ENCODE data around the gene NEUROD2. TPM values are rescaled to one million over a fixed set of nuclear protein-coding genes. Genes with fewer than 3 reads are reported as not detected.
"Not testable (repeated sequence)": the region's sequence is repeated elsewhere in the genome, so short reads cannot be mapped to it uniquely, and the experiment has no call there.

NEUROD2 gene
- polyA plus RNA-seq, 1 donor, result 0.05 TPM

DNA sequence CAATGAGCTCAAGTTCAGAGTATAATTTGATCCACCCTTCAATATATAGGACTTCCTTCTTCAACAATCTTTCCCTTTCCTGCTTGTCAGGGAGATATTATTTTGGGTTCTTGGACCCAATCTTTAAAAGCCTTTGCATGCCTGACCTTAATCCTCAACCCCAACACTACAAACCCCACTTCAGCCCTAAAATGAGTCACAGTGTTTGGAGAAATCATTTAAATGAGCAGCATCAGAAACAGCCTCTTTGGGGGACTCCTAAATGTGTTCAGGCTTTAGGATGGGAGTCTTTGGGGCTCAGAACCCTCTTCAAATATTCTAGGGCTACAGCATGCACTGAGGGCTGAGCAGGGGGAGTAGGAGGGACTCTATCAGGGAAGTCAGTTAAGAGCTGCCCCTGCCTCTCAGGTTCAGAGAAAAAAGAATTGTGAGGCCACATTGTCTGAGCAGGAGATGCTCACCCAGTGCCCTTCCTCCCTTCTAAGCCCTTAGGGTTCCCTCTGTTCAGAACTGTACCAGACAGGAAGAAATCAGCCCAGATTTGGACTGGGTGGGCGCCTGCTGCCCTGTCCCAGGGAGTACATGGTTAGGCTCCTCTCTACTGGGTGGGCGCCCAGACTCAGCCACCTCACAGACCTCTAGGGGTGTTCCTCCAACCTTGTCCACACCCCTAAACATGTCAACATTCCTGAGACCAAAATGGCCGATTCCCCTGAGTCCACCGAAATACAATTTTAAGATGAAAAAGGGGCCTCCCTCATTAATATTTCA, 5.0 kb downstream of the NEUROD2 start:
- DNase-seq (ENCODE audit: low read depth), result no peak

DNA sequence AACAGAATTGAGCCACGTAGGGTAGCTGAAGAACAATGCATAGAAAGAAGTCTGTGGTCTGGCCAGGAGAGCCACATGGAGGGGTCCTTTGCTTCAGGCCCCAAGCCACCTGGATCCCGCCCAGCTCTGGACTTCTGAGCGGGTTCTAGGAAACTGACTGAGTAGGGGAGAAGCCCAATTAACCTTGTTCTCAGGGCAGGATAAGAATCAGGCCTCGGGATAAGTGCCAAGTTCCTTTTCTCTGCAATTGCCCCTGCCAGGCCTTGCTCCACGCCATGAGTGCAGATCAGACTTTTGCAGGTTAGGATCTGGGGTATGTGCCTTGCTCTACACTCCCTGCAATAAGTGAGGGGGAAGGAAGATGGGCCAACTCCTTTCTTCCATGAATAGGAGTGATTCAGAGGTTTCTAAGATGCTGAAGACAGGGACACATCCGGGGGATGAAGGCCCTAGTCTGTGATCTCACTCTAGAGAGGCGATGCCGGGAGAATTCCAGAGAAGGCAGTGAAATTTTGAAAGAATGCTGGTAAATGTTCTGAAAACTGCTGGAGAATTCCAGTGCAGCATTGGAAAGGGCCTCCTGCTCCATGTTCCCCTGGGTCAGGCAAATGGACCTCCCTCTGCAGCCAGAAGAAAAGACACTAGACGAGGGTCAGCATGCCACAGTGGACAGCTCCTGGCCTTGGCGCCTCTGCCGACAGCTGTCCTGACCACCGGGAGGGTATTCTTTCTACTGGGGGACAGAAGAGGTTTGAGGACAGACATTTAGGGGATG, 5.8 kb downstream of the NEUROD2 start:
- no peak for DNase-seq (ENCODE audit: low read depth)

DNA sequence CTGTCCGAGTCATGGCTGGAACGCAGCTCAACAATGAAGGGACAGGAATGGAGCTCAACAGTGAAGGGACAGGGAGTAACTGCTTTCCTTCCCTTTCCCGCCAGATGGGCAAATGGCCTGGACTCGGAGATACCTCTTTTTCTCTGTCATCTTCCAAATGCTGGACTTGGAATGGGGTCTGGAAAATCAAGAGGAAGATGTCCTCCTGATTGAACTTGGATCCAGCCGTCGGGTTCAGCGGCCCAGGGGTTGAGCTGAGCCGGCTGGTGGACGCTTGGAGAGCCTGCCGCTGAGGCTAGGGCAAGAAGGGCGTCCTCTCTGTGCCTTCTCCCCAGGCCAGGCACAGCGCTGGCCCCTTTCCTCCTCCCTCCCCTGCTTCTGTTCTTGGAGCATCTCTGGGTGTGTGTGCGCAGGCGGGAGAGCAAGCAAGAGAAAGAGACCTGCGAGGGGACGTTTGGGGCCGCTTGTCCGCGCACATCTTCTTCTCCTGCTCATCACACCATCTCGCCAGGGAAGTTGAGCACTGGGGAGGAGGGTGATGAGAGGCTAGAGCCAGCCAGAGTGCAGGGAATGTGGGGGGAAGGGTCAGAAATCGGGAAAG, 6.6 kb downstream of the NEUROD2 start:
- DNase-seq (ENCODE audit: low read depth), result no peak

DNA sequence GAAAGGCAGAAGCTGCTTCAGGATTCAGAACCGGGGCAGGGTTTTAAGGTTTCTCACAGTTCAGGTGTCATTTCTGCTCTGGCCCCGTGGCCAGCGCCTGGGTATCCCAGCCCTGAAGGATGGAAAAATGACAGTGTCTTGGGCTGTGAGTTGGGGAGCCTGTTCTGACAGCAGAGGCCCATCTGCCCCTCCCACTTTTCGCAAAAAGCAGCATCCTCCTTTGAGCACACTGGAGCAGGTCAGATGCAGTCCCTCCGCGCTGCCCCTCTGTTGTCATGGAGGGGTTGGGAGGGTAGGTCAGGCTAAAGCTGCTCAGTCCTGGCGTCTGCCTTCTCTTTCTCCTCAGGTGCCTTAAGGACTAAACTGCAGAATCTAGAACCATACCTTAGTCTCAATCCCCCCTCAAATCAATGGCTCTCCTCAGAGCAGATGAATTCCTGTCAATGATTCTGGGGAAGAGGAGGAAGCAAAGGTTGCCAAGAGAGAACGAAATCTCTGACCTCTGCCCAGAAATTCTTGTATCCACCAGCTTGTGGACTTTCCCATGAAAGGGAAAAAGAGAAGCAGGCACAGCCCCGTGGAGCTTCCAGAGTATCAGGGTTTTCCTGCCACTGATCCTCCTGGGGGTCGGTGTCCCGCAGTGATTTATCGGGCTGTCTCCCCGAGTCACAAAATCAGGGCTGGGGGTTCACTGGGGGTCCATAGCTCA, 7.3 kb downstream of the NEUROD2 start:
- DNase-seq (ENCODE audit: low read depth), result no peak

DNA sequence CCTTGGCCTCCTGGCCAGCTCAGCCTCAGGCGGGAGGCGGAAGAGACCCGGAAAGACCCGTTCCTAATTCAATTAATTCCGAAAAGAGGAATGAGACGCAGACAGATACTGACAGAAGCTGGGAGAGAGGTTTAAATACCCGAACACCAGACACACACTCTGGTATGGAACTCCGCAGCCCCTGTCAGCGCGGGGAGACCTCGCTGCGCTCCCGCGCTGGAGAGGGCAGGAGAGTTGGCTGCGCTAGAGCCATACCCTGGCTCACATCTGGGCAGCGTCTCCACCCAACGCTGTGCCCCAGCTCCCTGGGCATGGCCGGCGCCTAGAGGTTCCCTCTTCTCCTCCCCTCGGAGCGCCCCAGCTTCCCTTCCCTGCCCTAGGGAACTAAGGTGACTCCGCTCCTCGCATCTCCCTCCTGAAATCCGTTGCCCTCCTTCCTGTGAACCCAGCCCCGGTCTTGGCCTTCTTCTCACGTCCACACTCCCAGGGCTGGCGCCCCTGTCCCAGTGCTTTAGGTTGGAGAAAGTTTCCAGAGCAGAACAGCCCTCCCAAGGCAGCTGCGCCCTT, 8.0 kb downstream of the NEUROD2 start:
- DNase-seq (ENCODE audit: low read depth), result no peak

DNA sequence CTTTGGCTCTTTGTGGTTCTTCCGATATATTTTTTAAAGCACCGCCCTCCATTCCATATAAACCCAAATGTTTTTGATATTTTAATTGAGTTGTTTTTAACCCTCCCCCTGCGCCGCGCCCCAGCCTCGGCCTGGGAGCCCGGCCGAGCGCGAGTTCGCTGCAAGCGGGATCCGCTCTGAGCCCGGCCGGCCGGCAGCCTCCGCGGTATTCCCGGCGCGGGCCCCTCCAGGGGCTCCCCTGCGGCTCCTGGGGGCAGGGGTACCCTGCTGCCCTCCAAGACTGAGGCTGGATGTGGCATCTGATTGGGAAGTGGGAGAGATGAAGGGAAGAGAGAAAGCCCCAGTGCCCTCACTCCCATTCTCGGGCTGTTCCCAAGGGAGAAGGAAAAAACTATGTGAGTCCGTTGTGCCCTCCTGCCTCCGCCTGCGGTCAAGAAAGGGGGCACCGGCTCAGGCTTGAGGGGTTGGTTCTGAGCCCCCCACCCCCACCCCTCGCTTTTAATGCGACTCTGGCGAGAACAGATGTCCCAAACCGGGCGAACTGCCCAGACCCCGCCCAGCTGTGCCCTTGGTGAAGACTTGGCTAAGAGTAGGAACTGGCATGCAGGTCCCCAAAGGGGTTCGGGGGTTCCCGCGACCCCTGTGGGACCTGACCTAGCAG, 8.6 kb downstream of the NEUROD2 start:
- DNase-seq (ENCODE audit: low read depth), result no peak

DNA sequence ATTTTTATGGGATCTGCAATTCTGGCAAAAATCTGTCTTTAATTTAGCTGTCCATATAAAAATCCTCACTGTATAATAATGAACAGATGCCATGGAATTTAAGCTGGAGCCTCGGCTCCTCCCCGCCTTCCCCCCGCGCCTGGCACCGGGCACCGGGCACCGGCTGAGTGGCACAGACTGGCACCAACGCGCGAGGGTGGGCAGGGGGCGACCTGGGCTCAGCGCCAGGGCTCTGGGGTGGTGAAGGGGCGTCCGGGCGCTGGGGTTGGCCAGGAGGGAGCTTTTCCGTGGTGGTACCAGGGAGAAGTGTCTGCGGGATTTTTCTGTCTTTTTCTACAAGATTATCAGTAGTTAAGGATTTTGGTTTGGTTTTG, 9.1 kb downstream of the NEUROD2 start:
- no peak for DNase-seq (ENCODE audit: low read depth)

DNA sequence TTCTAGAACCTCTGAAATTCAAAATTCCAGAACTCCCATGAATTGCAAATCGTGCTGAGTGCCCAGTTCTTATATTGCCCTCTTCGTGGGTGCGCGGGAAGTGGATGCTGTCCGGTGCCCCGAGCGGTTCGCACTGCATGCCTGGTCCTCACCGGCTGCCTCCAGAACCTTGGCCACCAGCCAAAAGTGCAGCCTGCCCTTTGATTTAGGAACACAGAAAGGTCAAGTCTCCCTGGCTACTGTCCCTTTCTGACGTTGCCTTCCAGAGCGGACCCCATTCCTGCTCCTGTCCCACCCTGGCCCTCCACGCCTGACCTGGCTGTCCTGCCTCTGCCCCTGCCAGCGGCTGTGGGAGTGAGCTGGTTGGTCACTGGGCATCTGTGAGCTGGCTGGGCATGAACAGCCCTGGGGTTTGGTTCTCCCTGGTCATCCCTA, 9.7 kb downstream of the NEUROD2 start:
- DNase-seq (ENCODE audit: low read depth), result no peak

DNA sequence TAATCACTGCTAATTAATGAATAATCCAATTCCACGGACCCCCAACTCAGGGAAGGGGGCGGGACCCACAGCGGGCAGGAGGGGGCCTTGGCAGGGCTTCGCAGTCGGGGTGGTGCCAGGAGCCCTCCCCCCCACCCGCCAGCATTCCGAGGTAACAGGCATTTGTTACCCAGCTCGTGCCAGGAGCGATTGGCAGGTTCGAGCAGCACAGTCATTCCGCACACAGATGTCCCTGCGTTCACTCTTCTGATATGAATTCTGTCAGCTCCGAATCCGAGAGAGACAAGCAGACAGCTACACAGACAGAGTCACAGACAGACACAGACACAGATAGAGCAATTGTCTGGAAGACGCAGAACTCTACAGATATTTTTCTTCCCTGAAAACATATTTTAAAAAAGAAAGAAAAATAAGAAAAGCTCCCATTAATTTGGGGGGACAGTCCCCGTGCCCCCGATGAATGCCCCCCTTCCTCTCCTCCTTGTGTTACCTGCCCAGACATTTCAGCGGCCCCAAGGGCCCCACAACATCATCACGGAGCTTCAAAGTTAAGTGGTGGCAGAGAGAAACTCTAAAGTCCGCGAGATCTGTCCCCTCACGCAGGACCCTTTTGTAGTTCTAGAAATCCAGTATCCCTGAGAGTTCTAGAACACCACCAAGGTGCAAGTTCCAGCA, 10.2 kb downstream of the NEUROD2 start:
- DNase-seq (ENCODE audit: low read depth), result no peak

DNA sequence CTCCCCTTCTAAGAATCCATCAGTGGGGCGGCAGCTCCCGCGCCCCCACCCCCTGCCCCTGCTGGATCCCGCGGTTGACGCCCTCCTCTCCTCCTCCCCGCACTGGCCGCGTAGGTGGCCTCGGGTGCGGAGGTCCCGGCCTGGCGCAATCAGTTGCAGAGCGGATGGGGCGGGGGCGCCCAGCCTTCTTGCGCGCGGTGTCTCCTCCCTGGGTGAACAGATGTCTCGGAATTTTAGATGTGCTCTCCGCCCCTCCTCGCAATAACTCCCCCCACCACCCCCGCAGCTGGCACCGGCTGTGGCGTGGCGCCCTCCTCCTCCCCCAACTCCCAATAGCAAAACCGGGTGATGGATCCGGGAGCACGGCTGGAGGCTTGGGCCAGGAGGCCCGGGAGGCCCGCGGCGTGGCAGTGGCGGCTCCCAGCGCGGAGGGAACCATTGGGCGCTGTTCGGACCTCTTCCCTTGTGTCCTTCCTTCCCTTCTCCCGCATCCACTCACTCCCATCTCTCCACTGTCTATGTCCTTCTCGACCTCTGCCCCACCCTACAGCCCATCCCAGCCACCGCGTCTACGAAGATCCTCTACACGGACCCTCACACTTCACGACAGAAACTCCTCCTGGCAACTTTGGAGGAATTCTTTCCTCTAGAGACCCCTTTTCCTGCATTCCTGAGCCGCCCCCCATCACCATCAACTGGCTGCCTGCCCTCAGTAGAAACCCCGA, 11.0 kb downstream of the NEUROD2 start:
- no peak for DNase-seq (ENCODE audit: low read depth)

DNA sequence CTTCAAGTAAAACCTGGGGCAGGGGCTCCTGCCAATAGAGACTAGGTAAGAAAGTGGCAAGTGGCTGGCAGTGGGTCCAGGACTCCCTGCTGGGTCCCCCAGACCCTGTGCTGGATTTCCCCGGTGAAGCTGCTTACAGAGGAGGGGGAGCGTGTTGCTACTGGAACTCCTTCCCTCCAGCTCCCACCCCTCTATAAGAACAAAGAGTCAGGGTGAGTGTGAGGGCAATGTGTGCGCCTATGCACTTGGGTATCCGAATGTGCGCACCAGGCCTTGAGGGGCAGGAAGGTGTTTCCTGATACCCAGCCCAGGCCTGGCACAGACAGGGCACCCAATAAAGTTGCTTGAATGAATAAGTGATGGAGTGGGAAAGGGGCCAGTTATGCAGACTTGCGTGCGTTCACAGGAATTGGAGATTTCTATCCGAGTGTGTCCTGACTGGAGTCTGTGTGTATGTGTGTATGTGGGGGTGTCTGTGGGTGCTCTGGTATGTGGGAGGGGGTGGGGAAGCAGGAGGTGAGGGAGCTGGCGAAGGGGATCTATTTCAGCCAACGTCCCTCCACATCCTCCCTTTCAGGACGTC, 11.7 kb downstream of the NEUROD2 start:
- no peak for DNase-seq (ENCODE audit: low read depth)

DNA sequence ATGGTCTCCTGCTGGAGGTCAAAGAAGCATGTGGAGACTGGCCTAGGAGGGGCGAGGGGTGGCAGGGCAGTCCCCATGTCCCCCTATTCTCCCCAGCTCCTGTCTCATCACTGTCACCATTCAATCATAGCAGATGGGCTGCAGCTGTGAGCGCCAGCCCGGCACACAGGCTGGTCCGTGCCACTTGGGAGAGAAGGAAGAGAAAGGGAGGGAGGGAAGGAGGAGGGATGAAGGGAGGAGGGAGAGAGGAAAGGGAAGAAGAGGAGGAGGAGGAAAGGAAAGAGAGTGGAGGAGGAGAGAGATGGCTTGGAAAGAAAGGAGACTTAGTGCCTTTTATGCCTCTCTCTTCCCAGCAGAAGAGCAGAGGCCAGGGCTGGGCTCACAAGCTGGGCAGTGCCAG, 12.4 kb downstream of the NEUROD2 start:
- DNase-seq (ENCODE audit: low read depth), result no peak

DNA sequence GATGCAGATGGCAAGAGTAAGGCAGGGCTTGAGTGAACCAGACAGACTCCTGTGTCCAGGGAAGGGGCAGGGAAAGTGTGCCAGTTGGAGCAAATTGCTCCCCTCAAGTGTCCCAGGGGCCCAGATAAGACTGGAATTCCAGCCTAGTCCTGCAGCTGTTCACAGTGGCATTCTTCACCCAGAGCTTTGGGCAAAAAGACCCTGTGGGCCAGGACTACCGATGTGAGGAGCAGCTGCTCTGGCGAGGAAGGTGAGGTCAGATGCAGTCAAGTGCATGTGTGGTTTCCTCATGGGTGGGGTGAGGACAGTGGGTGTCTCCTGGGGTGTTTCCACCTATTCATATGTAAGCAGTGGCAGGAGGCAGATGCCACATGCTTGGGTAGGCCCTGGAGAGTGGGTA, 14.3 kb downstream of the NEUROD2 start:
- DNase-seq (ENCODE audit: low read depth), result no peak

DNA sequence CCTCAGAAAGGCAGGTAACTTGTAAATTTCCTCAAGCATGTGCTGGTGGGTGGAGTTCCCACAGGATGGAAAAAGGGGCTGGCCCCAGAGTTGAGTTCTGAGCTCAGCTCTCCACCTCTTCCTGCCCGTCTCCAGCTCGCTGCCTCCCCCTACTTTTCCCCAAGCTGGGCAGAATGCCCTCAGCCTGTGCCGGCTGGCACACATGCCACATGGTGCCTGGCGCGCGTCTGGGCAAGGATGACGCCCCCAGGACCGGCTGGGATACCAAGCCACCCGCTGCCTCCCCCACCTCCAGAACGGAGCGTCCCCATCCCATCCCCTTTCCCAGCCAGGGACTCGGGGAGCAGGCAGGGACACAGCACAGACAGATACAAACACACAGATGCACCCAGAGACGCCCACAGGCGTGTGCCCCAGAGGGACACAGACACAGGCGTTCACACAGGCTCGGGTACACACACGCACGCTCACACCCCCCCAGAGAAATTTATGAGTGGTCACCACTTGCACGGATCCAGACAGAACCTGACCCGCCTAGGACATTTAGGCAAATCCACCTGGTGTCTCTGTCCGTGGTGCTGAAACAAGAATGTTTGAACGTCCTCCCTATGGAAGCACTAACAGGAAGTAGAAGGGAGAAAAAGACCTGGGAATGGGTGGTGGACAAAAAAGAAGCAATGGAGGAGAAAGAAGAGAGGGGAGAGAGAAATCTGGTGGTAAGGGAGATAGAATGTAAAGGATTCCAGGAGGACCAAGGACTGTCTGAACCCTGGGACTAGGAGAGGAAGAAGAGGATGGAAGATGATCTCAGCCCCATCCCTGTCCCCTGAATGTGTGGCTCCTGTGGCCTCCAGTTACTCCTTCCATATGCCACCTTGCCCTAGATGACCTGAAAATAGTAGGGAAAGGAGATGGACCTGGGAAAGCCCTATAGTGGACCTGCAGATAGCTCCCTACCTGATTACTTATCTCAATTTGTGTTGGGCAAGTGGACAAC, 15.5 kb downstream of the NEUROD2 start:
- peak; percentile 38 for DNase-seq (ENCODE audit: low read depth)

DNA sequence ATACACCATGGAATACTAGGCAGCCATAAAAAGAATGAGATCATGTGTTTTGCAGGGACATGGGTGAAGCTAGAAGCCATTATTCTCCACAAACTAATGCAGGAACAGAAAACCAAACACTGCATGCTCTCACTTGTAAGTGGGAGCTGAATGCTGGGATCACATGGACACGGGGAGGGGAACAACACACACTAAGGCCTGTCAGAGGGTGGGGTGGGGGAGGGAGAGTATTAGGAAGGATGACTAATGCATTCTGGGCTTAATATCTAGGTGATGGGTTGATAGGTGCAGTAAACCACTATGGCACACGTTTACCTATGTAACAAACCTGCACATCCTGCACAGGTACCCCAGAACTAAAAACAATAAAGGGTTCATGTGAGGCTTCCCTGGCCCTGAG, 17.5 kb downstream of the NEUROD2 start:
- not testable (repeated sequence) for DNase-seq (ENCODE audit: low read depth)

DNA sequence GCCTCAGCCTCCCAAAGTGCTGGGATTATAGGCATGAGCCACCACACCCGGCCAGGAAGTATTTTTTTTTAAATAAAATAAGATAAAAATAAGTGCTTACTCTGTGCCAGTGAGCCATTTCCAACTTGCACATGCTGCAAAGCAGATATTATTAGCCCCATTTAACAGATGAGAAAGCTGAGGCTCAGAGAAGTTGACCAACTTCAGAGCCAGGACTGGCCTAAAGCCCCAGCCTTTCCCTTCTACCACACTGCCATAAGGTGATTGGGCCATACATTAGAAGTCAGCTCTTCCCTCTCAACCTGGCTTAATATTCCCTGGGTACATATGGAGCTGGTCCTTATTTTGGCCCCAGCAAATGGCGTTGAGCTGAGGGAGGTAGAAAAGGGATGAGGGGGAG, 25.1 kb downstream of the NEUROD2 start:
- DNase-seq (ENCODE audit: low read depth), result no peak

DNA sequence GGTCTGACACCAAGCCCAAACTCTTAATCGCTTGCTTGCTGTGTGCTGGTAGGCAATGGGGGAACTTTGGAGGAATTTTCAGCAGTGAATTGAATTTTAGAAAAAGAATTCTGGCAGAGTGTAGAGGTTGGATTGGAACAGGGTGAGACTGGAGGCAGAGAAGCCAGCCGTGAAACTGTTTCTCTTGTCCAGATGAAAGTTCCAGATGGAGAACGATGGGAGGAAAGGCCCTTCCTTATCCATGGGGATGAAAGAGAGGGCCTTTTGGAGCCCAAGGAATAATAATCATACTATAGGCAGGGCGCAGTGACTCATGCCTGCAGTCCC, 26.0 kb downstream of the NEUROD2 start:
- no peak for DNase-seq (ENCODE audit: low read depth)

DNA sequence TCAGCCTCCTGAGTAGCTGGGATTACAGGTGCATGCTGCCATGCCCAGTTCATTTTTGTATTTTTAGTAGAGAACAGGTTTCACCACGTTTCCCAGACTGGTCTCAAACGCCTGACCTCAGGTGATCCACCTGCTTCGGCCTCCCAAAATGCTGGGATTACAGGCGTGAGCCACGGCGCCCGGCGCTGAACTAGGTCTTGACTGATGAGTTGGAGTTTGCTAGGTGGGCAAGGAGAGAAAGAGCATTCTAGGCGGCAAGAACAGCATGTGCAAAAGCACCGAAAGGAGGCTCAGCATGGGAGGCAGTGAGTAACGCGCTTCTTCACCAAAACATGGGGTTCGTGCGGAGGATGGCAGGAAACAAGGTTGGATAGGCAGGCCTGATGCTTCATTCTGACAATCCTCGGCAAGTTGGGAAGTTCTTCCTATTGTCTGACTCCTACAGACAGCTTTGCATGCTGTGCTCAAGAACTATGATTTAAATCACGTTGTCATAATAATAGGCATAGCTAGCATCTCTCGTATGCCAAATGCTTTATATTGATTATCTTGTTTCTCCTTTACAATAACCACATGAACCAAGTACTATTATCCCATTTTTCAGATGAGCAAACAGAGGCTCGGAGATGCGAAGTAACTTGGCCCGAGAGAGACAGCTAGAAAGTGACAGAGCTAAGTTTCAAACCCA, 26.5 kb downstream of the NEUROD2 start:
- DNase-seq (ENCODE audit: low read depth), result no peak

All from forelimb muscle (tissue), 1 donor.